AG08396 (cell line): ENCODE results near the gene SDC3.

Experiments used
- DNase-seq: peaks from one replicate; pipeline ENCODE4 v3.0.0; 2012; ENCODE audit warnings: low spot score, mixed read lengths

The SDC3 gene

DNA sequence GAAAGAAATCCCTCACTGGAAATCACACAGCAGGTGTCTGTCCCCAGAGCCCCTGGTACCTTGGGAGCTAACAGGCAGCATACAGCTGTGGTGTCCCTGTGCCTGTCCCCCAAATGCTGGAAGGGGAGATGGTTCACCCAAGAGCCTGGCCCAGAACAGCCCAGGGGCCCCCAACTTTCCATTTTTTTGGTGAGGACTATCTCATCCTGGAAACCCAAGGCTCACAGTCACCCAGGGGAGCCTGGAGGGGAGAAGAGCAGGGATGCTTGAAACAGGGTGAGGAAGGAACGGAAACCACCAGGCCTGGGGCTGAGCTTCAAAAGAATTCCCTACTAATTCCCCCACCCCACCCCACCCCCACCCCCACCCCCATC is 3.6 kb downstream of the SDC3 start:
- DNase-seq, result no peak

DNA sequence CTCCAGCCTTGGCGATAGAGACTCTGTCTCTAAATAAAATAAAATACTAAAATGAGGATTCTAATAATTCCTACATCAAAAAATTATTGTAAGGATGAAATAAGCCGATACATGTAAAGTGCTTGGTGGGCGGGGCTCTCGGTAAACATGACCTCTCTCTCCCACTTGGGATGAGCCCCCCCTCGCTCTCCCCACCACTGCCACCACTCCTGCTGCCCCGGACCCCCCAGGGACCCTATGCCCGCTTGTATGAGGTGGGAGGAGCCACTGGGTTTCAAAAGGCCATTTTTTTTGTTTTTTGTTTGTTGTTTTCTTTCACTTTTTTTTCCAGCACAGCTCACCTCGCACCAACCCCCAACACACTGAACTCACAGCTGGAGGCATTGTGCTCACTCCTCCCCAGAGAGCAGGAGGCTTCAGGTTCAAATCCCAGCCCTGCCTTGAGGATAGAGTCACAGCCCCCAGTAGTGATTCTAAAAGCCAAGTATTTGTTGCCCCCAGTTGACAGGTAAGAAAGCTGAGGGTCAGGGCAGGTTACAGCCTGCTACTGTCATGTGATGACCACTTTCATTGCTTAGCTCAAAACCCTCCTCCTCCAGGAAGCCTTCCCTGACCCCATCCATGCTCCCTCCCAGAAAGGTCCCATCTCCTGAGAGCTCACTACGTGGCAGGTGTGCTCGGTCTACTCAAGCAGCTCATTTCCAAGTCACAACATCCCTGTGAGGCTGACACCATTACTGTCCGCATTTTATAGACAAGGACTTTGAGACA is 4.2 kb downstream of the SDC3 start:
- DNase-seq, result no peak

DNA sequence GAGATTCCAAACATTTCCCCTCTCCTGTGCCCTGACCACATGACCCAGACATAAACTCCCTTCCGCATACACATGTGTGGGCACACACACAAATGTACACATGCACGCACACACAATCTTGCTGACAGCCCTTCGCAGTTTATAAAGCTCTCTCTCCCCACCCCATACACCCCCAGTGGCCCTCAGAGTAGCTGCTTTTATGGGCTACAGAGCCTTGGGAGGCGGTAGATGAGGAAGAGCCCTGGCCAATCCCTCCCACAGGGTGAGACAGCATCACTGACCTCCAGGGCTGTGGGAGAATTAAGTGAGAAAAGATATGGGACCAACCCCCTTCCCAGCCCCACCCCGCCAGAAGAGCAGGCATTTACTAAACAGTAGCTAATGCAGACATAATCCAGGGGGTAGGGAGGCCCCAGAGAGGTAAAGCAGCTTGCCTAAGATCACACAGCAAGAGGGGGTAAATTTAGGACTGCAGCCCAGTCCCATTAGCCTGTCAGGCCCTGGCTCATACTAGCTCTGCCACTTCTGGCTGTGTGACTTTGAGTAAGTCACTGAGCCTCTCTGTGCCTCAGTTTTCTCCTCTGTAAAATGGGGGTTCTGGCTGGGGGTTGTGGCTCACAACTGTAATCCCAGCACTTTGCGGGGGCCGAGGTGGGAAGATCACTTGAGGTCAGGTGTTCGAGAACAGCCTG is 5.1 kb downstream of the SDC3 start:
- DNase-seq, result no peak

DNA sequence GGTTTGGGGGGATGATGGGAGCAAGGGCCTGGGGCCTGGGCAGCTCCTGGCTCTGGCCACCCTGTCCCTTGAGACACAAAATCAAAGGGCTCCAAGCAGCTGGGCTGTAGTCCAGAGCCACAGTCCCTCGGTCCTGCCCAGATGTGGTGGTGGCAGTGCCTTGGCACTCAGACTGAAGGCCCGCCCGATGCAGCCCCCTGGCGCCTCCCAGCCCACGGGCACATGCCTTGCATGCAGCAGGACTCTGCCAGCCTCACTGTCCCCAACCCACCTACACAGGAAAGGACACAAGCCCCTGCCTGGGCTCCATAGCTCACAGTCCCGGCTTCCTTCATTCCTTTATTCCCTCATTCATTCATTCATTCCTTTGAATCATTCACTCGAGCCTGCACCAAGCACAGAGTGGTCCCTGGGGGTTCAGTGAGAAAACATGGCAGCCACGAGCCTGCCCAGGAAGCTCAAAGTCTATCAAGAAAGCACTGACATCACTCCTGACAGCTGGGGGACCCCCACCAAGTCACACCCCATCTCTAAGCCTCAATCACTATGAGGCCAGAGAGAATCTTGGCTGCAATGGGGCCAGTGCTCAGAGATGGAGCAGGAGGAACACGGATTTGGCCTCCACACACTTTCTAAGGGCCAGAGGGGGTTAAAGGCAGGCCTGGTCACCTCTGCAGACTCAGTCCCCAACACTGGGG is 5.8 kb downstream of the SDC3 start:
- no peak for DNase-seq

DNA sequence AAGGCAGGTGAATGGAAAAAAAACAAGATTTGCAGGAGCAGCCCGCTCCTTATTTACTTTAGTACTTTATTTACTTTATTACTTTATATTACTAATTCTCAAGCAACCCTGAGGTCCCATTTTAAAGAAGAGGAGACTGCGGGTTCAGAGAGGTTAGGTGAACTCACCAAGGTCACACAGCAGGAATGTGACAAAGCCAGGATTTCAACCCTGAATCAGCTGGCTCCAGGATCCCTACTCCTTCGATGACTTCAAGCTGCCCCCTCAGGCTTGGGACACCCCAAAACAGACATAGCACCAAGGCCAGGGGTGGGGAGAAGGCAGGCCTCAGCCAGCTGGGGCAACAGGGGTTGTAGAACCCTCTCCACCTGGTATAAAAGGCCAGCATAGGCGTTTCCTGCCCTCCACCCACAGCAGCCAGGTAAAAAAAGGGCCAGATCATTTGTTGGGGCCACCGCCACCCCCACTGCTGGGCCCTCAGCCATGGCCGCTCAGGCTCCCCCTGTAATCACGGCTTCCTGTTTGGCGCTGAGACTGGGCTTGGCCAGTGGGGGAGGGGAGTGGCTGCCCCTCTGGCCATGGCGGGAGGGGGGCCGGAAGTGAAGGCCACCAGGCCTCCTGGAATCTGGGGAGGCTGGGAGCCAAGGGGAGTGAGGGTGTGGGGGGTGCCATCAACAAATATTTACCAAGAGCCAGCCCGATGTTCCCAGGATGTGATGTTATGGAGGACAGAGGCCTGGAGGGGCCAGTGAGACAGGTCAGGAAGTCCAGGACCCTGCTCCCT is 6.6 kb downstream of the SDC3 start:
- DNase-seq, result no peak

DNA sequence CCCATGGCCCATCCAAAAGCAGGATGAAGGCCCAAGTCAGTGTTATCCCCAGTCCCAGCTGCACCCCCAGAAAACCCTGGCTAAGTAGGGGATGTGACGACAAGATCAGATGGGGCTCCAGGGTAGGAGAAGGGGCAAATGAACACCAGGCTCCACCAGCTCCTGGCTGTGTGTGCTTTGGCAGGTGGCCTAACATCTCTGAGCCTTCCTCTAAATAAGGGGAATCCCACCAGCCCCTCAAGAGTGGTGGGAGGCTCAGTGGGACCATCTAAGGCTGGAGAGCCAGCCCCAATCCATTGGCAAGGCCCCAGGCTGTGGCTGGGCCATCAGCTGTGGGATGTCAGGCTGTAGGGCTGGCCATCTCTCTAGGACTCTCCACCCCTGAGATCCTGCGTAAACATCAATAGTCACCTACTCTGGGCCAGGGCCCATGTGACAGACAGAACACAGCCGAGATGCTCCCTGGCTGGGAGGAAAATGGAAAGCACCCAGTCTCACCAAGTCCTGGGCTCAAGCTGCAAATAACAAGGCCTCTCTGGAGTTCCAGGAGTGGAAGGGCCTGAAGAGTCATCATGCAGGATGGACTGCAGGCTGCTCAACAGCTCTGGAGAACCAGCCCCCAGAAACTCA is 7.5 kb downstream of the SDC3 start:
- no peak for DNase-seq

DNA sequence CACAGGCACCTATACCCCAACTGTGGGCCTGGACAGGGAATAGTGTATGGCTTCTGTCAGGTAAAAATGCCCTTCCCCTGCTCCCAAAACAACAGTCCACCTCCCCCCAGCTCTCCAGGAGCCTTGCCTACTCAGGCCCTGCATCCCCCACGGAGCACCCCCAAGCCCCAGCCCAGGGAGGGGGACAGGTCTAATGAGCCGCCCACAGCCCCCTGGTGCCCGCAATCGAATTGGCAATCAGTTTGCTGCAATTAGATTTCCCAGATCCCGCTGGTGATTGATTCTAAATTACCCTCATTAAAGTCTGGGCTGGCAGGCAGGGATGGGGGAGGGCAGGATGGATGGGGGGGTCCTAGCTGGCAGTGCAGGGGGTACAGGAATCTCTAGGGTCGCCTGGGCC is 8.1 kb downstream of the SDC3 start:
- no peak for DNase-seq

DNA sequence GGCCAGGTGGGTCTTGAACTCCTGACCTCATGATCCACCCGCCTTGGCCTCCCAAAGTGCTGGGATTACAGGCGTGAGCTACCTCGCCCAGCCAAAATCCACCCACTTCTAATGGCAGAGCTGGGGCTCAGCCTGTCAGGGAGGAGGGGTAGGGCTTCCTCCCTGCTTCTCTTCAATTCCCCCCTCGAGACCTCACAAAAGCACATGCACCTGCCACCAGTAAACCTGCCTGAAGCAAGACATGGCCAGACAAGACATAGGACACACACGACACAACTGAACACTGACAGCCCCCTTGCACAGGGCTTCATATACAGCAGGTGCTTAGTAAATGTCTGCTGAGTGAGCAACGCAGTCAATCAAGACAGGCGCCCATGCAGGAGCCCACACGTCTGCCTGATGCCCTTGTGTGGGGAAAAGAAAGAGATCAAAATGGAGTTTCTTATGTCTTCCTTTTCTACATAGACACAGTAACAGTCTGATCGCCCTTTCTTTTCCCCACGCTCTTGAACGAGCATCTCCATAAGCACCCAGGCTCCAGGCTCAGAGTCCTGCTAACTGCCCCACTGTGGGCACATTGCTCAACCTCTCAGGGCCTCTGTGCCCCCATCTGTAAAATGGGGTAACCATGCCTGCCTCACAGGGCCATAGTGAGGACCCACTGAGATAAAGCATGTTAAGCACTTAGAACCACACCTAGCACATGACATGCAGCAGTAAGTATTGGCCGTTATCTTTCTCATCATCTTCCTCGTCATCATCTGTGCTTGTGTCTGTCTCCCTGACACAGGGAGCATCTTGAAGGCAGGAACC is 8.8 kb downstream of the SDC3 start:
- no peak for DNase-seq

DNA sequence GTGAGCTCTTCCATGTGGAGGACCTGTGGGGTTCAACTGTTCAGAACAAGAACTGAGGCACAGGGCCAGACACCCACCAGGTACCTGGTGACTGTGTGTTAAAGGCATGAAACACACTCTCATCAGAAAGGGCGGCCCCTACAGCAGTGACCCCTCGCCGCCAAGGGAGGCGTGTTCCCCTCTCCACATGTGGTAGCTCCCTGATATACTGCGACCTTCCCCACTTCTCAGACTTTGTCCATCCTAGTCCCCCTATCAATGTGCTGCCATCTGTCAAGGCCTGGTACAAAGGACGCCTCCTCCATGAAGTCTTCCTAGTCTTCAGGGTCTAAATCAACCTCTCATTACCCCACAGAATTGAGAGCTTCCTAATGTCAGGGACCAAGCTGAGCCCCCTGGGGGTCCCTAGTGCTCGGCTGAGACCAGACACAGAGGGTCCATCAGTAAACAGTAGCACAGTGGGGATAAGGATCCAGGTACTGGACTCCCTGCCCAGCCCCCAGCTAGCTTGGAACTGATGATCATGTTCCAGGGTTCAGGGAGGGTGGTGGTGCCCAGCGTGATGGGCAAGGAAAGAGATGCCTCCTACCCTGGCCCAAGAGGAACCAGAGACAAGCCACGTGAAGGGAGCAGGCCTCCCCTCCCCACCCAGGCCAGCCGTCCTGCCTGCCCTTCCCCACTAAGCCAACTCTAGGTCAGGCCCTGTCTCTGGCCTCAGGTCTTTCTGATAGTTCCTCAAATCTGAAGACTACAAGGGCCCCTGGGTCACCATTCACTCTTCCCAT is 10.3 kb downstream of the SDC3 start:
- DNase-seq, result no peak

DNA sequence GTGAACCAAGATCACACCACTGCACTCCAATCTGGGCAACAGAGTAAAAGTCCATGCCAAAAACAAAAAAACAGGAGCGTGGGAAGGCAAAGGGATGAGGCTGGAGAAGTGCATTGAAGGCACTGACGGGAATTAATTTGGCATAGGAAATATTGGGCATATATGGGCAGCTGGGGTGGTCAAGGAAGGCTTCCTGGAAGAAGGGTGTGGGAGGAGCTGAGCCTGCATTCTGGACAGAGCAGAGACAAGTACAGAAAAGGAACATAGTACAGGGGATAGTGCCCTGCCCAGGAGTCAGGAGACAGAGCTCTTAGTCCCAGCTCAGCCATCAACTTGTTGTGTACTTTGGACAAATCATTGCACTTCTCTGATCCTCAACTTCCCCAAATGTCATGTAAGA is 11.7 kb downstream of the SDC3 start:
- DNase-seq, result no peak

DNA sequence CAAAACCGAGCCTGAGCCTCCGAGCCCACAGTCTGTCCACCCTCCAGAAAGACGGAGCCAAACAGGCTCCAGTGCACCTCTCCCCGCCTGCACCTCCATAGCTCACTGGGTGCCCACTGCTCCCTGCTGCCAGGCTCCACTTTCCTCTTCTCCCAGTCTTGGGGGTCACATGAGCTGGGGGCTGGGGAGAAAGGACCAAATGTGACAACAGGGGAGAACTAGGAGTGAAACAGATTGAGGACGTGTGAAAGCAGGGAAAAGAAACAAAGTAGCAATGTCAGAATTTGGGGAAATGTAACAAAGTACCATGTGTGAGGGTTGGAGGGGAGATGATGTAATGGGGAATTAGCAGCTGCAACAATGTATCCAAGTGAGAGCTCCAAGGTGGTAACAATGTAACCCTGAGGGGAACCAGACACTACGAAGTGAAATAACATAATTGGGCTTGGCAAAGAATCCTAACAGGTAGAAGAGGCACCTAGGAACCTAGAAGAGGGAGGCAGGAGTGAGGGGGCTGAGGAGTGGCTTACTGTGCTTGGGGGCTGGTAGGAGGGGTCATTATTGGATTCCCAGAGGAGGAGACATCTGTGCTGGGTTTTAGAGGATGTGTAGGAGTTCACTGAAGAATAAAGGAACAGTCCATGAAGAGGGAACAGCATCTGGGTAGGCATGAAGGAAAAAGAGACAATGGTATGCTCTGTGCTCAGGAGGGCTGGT is 12.5 kb downstream of the SDC3 start:
- no peak for DNase-seq

DNA sequence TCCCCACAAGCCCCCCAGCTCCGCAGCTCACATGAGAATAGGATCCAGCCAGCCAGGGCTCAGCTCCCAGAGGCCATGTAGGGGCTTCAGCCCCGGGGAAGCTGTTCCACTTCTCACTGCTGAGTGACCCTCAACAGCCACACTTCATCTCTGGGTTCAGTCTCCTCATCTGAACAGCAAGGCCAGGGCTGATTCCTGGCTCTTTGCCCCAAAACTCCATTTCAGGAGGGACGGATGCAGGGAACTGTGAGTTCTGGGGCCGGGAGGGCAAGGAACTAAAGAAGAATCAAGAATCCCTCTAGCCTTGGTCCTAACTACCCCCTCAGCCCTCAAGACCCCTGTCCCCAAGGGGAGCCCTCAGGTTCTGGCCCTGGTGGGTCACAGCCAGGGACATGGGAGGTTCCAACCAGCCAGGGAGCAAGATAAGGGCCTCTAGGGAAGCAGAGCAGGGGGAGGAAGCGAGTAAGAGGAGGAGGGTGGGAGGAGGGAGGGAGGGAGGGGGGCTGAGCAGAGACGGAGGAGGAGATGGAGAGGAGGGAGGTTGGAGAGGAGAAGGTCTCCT is 13.1 kb downstream of the SDC3 start:
- DNase-seq, result no peak

DNA sequence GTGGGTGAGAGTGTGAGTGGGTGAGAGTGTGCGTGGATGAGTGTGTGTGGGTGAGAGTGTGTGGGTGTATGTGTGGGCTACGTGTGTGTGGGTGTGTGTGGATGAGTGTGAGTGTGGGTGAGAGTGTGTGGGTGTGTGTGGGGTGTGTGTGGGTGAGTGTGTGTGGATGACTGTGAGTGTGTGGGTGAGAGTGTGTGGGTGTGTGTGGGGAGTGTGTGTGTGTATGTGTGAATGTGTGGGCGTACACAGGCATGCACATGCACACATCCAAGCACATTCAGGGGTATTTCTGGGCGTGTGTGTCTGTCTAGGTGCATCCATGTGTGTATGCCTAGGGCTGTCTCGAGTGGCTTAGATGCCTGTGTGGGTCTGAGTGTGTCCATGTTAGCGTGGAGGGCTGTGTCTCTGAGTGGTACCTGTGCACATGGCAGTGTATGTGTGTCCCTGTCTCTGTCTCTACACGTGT is 14.0 kb downstream of the SDC3 start:
- DNase-seq, result no peak

DNA sequence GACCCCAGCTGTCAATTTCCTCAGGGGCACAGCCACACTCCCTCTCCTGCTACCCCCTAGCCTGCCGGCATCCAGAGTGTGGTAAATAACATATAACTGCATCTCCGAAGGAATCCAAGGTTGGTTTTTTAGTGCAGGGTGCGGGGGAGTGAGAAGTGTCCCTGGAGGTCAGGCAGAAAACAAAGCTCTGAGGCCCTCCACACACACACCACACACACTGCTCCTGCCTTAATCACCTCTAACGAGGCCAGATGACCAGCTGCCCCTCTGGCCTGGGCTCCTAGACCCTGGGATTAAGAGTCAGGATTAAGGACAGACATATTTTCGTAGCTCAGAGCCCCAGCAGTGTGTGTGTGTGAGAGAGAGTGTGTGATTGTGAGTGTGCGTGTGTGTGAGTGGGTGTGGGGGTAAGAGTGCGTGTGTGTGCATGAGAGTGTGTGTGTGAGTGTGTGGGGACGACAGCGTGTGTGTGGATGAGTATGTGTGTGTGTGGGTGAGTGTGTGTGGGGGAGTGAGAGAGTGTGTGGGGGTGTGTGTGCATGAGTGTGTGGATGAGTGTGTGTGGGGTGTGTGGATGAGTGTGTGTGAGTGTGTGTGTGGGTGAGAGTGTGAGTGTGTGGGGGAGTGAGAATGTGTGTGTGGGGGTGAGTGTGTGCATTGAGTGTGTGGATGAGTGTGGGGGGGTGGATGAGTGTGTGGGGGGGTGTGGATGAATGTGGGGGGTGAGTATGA is 14.6 kb downstream of the SDC3 start:
- no peak for DNase-seq

DNA sequence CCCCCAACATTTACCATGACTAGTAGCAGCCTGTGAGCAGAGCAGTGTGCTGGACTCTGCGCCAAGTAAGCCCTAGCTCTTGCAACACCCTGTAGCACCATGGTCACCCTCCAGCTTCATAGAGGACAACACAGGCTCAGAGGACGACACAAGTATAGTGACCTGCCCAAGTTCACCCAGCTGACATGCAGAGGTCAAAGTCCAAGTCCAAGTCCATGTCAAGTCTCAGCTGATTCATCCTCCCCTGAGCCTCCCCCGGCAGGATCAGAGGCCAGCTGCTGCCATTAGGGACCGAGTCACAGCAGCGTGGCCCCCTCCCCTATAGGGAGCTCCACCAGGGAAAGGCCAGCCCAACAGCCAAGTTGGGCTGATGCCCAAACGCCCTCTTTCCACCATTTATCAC is 15.9 kb downstream of the SDC3 start:
- DNase-seq, result no peak

DNA sequence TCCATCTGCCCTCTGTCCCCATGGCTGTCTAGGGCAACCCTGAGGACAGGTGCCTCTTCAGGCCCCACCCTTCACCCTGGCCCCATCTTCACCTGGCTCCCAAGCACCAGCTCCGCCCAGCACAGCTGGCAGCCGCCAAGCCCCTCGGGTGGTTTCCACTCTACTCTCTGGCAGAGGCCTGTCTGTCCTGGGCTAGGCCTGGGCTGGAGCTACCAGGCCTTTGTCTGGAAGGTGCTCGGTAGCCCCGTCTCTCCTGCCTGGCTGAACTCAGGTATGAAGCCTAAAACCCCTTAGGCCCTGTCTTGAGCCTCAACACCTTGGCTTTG is 17.4 kb downstream of the SDC3 start:
- DNase-seq, result no peak

DNA sequence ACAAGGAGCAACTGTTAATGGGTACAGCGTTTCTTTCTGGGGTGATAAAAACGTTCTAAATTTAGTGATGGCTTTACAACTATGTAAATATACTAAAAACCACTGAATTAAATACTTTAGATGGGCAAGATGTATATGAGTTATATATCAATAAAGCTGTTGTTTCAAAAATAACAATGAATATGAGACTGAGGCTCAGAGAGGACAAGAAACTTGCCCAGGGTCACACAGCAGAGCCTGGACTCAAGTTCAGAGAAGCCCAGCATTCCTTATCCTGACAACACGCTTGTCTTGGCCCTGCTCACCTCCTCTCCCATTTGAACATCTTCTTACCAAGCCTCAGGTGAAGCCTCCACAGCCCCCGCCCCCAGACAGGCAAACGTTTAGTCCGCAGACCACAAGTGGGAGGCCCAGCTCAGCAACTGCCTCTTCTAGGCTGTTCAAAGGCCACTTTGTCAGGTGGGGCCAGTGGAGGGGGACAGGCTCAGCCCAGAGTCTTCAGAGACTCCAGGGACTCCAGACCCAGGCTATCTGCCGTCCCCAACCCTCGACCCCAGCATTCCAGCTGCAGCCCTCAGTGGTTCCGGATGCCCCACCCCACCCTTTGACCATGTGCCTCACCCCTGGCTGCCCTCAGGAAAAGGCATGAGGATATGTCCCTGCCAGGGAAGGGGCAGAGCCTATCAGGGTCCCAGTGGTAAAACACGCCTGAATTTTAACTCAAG is 17.9 kb downstream of the SDC3 start:
- DNase-seq, result no peak

DNA sequence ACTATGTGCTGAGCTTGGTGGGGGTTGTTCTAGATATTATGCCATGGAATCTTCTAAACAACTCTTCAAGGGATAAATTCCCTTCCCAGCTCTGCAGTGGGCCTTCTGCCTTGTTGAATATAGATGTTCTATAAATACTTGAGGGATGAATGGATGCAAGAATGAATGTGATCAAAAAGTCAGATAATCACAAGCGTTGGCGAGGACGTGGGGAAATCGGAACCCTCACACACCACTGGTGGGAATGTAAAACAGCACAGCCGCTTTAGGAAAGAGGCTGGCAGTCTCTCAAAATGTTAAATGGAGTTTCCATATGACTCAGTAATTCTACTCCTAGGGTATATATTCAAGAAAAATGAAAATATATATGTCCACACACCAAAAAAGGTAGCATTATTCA is 19.0 kb downstream of the SDC3 start:
- no peak for DNase-seq
